A673 (cell line): ENCODE data around the gene BTG2.

Experiments used
- CTCF ChIP-seq: fragments of 300-800, 200-600 bp; sonication (generic); conservative IDR thresholded peaks from 2 replicates; pipeline ENCODE4 v1.5.1; 2017; ENCODE audit warnings: low read depth, mild to moderate bottlenecking, antibody characterized with exemption, low read length, moderate library complexity, mixed read lengths
- EZH2 ChIP-seq: fragments of 200-600 bp; sonication (generic); IDR thresholded peaks from 2 replicates; pipeline ENCODE4 v1.6.1; 2017; ENCODE audit warnings: borderline replicate concordance, low read depth, mild to moderate bottlenecking, mixed read lengths, antibody characterized with exemption, low read length; ENCODE audit not compliant: poor library complexity, severe bottlenecking

GRCh38 chr1:203273869-203274602 is 31.3 kb upstream of the BTG2 start:
- no peak for TF ChIP-seq CTCF
- TF ChIP-seq EZH2, result no peak
